ENCODE results near the gene GAB4. TPM values are rescaled to one million over a fixed set of nuclear protein-coding genes. Genes with fewer than 3 reads are reported as not detected.
A peak's percentile ranks its signal among the peaks of the same experiment; 100 is the strongest.

GAB4 gene
- total and polyA plus RNA-seq, 7 experiments from 2014 or later = 0.22 to 0.61 TPM; not detected in 5

GRCh38 chr22:16988257-16988656 lies 19.8 kb downstream of the GAB4 start:
- H3K36me3 ChIP-seq (ENCODE audit: control insufficient read depth in 2 of 3, insufficient read depth in 3 of 3, low read length in 3 of 3) = no peaks in the 10 kb centered on the region
- H3K27me3 ChIP-seq (ENCODE audit: control insufficient read depth in 2 of 2, insufficient read depth in 2 of 2, low read length in 2 of 2) = no peaks in the 10 kb centered on the region
- no peak for DNase-seq
- ChIA-PET POLR2A (no interaction called here), CTCF (no interaction called here)
- H3K27me3 Mint-ChIP-seq = peaks cover 2 to 30% (median 21%) of the 10 kb centered on the region in 5 donors
- no peak for ATAC-seq
- no peak overlapping the region for H3K4me3 ChIP-seq (ENCODE audit: low read length)
- no peak overlapping the region for H3K4me3 Mint-ChIP-seq
- intact Hi-C loops (cut with micrococcal nuclease) = no loop called here
- H3K27ac ChIP-seq (ENCODE audit: low read depth, low read length) = no peak overlapping the region
- H3K4me1 ChIP-seq (ENCODE audit: control insufficient read depth in 2 of 2, insufficient read depth in 2 of 2, low read length in 2 of 2) = no peaks in the 10 kb centered on the region
- H3K9me3 ChIP-seq (ENCODE audit: control insufficient read depth in 2 of 3, low read length in 3 of 3) = peaks cover 0 to 4% (median 0%) of the 10 kb centered on the region in 3 experiments
- no peaks in the 10 kb centered on the region for H3K4me1 Mint-ChIP-seq
- H3K36me3 Mint-ChIP-seq = peaks cover 0 to under 1% (median 0%) of the 10 kb centered on the region in 5 donors
- H3K27ac Mint-ChIP-seq = no peak overlapping the region
- peaks cover 0 to 22% (median 7%) of the 10 kb centered on the region in 11 donors for H3K9me3 Mint-ChIP-seq

- Mint-ChIP-seq H3K27ac (no peak overlapping the region), H3K4me1 (no peaks in the 10 kb centered on the region)
- CTCF ChIA-PET = no interaction called here
Observed at GRCh38 chr22:16987822-16988221, 20.2 kb downstream of the GAB4 start.

GRCh38 chr22:16975155-16975885 lies 32.7 kb downstream of the GAB4 start:
- CTCF ChIA-PET = no interaction called here

More at GRCh38 chr22:16987822-16988221, 20.2 kb downstream of the GAB4 start:
- Mint-ChIP-seq H3K4me3 (no peak overlapping the region), H3K36me3 (peaks cover 0 to 3% (median 0%) of the 10 kb centered on the region in 5 donors), H3K9me3 (peaks cover 0 to 25% (median 12%) of the 10 kb centered on the region in 11 donors), H3K27me3 (peaks cover 2 to 27% (median 21%) of the 10 kb centered on the region in 5 donors)
- Histone ChIP-seq H3K4me3 (ENCODE audit: low read length) (no peak overlapping the region), H3K9me3 (ENCODE audit: control insufficient read depth in 2 of 3, low read length in 3 of 3) (peaks cover 0 to 9% (median 0%) of the 10 kb centered on the region in 3 experiments), H3K27me3 (ENCODE audit: control insufficient read depth in 2 of 2, insufficient read depth in 2 of 2, low read length in 2 of 2) (no peaks in the 10 kb centered on the region), H3K27ac (ENCODE audit: low read depth, low read length) (no peak overlapping the region), H3K4me1 (ENCODE audit: control insufficient read depth in 2 of 2, insufficient read depth in 2 of 2, low read length in 2 of 2) (no peaks in the 10 kb centered on the region), H3K36me3 (ENCODE audit: control insufficient read depth in 2 of 3, insufficient read depth in 3 of 3, low read length in 3 of 3) (no peaks in the 10 kb centered on the region)
- DNase-seq (no peak), ATAC-seq (no peak)
- intact Hi-C loops (cut with micrococcal nuclease) = no loop called here
- POLR2A ChIA-PET = no interaction called here

GRCh38 chr22:16974298-16975084 lies 33.5 kb downstream of the GAB4 start:
- peaks cover 0 to 9% (median 0%) of the 10 kb centered on the region in 11 donors for H3K9me3 Mint-ChIP-seq
- ChIA-PET POLR2A (no interaction called here), CTCF (no interaction called here)
- Histone ChIP-seq H3K36me3 (ENCODE audit: control insufficient read depth in 2 of 3, insufficient read depth in 3 of 3, low read length in 3 of 3) (no peaks in the 10 kb centered on the region), H3K27ac (ENCODE audit: low read depth, low read length) (no peak overlapping the region), H3K27me3 (ENCODE audit: control insufficient read depth in 2 of 2, insufficient read depth in 2 of 2, low read length in 2 of 2) (peaks cover 0 to 1% of the 10 kb centered on the region in 2 donors), H3K9me3 (ENCODE audit: control insufficient read depth in 2 of 3, low read length in 3 of 3) (no peaks in the 10 kb centered on the region), H3K4me3 (ENCODE audit: low read length) (no peak overlapping the region), H3K4me1 (ENCODE audit: control insufficient read depth in 2 of 2, insufficient read depth in 2 of 2, low read length in 2 of 2) (no peaks in the 10 kb centered on the region)
- intact Hi-C loops (cut with micrococcal nuclease) = no loop called here
- no peak overlapping the region for H3K4me3 Mint-ChIP-seq
- H3K27ac Mint-ChIP-seq = no peak overlapping the region
- ATAC-seq (no peak), DNase-seq (no peak)
- H3K36me3 Mint-ChIP-seq = no peaks in the 10 kb centered on the region
- peaks cover 5 to 11% (median 9%) of the 10 kb centered on the region in 7 donors for H3K4me1 Mint-ChIP-seq
- peaks cover 24 to 55% (median 52%) of the 10 kb centered on the region in 5 donors for H3K27me3 Mint-ChIP-seq

More at GRCh38 chr22:16975155-16975885, 32.7 kb downstream of the GAB4 start:
- H3K36me3 Mint-ChIP-seq = no peaks in the 10 kb centered on the region
- no peak for DNase-seq
- H3K27ac ChIP-seq (ENCODE audit: low read depth, low read length) = no peak overlapping the region
- H3K27ac Mint-ChIP-seq = no peak overlapping the region
- H3K27me3 ChIP-seq (ENCODE audit: control insufficient read depth in 2 of 2, insufficient read depth in 2 of 2, low read length in 2 of 2) = peaks cover 0 to 4% of the 10 kb centered on the region in 2 donors
- H3K4me1 ChIP-seq (ENCODE audit: control insufficient read depth in 2 of 2, insufficient read depth in 2 of 2, low read length in 2 of 2) = no peaks in the 10 kb centered on the region
- intact Hi-C loops (cut with micrococcal nuclease) = no loop called here
- no peak overlapping the region for H3K4me3 ChIP-seq (ENCODE audit: low read length)
- no peak overlapping the region for H3K4me3 Mint-ChIP-seq
- H3K4me1 Mint-ChIP-seq = peaks cover 1 to 5% (median 4%) of the 10 kb centered on the region in 7 donors
- no peaks in the 10 kb centered on the region for H3K36me3 ChIP-seq (ENCODE audit: control insufficient read depth in 2 of 3, insufficient read depth in 3 of 3, low read length in 3 of 3)
- H3K9me3 ChIP-seq (ENCODE audit: control insufficient read depth in 2 of 3, low read length in 3 of 3) = no peaks in the 10 kb centered on the region
- H3K27me3 Mint-ChIP-seq = peaks cover 24 to 59% (median 52%) of the 10 kb centered on the region in 5 donors
- POLR2A ChIA-PET = no interaction called here
- peaks cover 0 to 18% (median 4%) of the 10 kb centered on the region in 11 donors for H3K9me3 Mint-ChIP-seq
- ATAC-seq = no peak

GRCh38 chr22:16973591-16974297 lies 34.3 kb downstream of the GAB4 start:
- ChIA-PET POLR2A (no interaction called here), CTCF (no interaction called here)
- Histone ChIP-seq H3K36me3 (ENCODE audit: control insufficient read depth in 2 of 3, insufficient read depth in 3 of 3, low read length in 3 of 3) (no peaks in the 10 kb centered on the region), H3K4me3 (ENCODE audit: low read length) (no peak overlapping the region), H3K27ac (ENCODE audit: low read depth, low read length) (no peak overlapping the region), H3K27me3 (ENCODE audit: control insufficient read depth in 2 of 2, insufficient read depth in 2 of 2, low read length in 2 of 2) (no peaks in the 10 kb centered on the region), H3K9me3 (ENCODE audit: control insufficient read depth in 2 of 3, low read length in 3 of 3) (no peaks in the 10 kb centered on the region), H3K4me1 (ENCODE audit: control insufficient read depth in 2 of 2, insufficient read depth in 2 of 2, low read length in 2 of 2) (no peaks in the 10 kb centered on the region)
- ATAC-seq (no peak), DNase-seq (no peak)
- Mint-ChIP-seq H3K27me3 (peaks cover 23 to 54% (median 49%) of the 10 kb centered on the region in 5 donors), H3K36me3 (no peaks in the 10 kb centered on the region), H3K4me1 (peaks cover 5 to 11% (median 9%) of the 10 kb centered on the region in 7 donors), H3K4me3 (no peak overlapping the region), H3K9me3 (peaks cover 0 to 7% (median 0%) of the 10 kb centered on the region in 11 donors), H3K27ac (no peak overlapping the region)
- intact Hi-C loops (cut with micrococcal nuclease) = no loop called here

- no peaks in the 10 kb centered on the region for H3K4me1 ChIP-seq (ENCODE audit: control insufficient read depth in 2 of 2, insufficient read depth in 2 of 2, low read length in 2 of 2)
- H3K36me3 ChIP-seq (ENCODE audit: control insufficient read depth in 2 of 3, insufficient read depth in 3 of 3, low read length in 3 of 3) = no peaks in the 10 kb centered on the region
- H3K27me3 ChIP-seq (ENCODE audit: control insufficient read depth in 2 of 2, insufficient read depth in 2 of 2, low read length in 2 of 2) = no peaks in the 10 kb centered on the region
- intact Hi-C loops (cut with micrococcal nuclease) = no loop called here
- Mint-ChIP-seq H3K27me3 (peaks cover 12 to 42% (median 35%) of the 10 kb centered on the region in 5 donors), H3K4me3 (peak overlapping the region in 1 of 10 donors; percentile 31), H3K36me3 (no peaks in the 10 kb centered on the region), H3K27ac (no peak overlapping the region), H3K4me1 (peaks cover 5 to 11% (median 9%) of the 10 kb centered on the region in 7 donors), H3K9me3 (peaks cover 0 to 4% (median 0%) of the 10 kb centered on the region in 11 donors)
- no peak overlapping the region for H3K4me3 ChIP-seq (ENCODE audit: low read length)
- POLR2A ChIA-PET = no interaction called here
- CTCF ChIA-PET = interaction anchor here (0.8 kb wide), 1 partner anchor 112 kb away, joined by 3 read pairs; no protein-coding TSS in a partner anchor
- no peak overlapping the region for H3K27ac ChIP-seq (ENCODE audit: low read depth, low read length)
- no peak for DNase-seq
- H3K9me3 ChIP-seq (ENCODE audit: control insufficient read depth in 2 of 3, low read length in 3 of 3) = no peaks in the 10 kb centered on the region
- ATAC-seq = no peak
Observed at GRCh38 chr22:16972311-16972710, 35.7 kb downstream of the GAB4 start.

Measured in naive thymus-derived CD4-positive, alpha-beta T cell (primary cell).